ENCODE results near the gene NEMP2. TPM values are rescaled to one million over a fixed set of nuclear protein-coding genes. Genes with fewer than 3 reads are reported as not detected.
A peak's percentile ranks its signal among the peaks of the same experiment; 100 is the strongest.

The NEMP2 gene
- total and polyA plus RNA-seq, 8 donors, result 8.1 to 22.8 (median 14.0) TPM

- H3K4me1 ChIP-seq, result no peaks in the 10 kb centered on the region
- H3K27me3 ChIP-seq, result no peaks in the 10 kb centered on the region
- no peaks in the 10 kb centered on the region for H3K9me3 ChIP-seq
- TF ChIP-seq CTCF (IDR thresholded peaks at IDR 0.05), result no peak
- H3K36me3 ChIP-seq, result no peaks in the 10 kb centered on the region
- H3K27ac ChIP-seq, result no peak overlapping the region
- no peak overlapping the region for H3K4me3 ChIP-seq
- DNase-seq, result no peak
- ATAC-seq, result no peak
- intact Hi-C loops (cut with DNase I), result no loop called here
Measured at GRCh38 chr2:190460487-190460886, 74.0 kb downstream of the NEMP2 start.

GRCh38 chr2:190459881-190460280 lies 74.6 kb downstream of the NEMP2 start:
- Histone ChIP-seq H3K4me3 (no peak overlapping the region), H3K36me3 (no peaks in the 10 kb centered on the region), H3K4me1 (no peaks in the 10 kb centered on the region), H3K27me3 (no peaks in the 10 kb centered on the region), H3K9me3 (no peaks in the 10 kb centered on the region), H3K27ac (peak overlapping the region in 1 of 2 donors; percentile 14)
- ATAC-seq (no peak), DNase-seq (no peak)
- intact Hi-C loops (cut with DNase I), result no loop called here
- TF ChIP-seq CTCF (IDR thresholded peaks at IDR 0.05), result no peak

- intact Hi-C loops (cut with DNase I), result no loop called here
- H3K27ac ChIP-seq, result peak overlapping the region in 1 of 2 donors; percentile 14
- ATAC-seq, result no peak
Measured at GRCh38 chr2:190458352-190459107, 76.0 kb downstream of the NEMP2 start.

GRCh38 chr2:190457256-190457655 lies 77.3 kb downstream of the NEMP2 start:
- Histone ChIP-seq H3K27ac (no peak overlapping the region), H3K4me3 (no peak overlapping the region), H3K27me3 (no peaks in the 10 kb centered on the region), H3K9me3 (no peaks in the 10 kb centered on the region), H3K4me1 (no peaks in the 10 kb centered on the region), H3K36me3 (peaks cover 0 to 5% of the 10 kb centered on the region in 2 donors)
- no peak for DNase-seq
- ATAC-seq, result no peak
- intact Hi-C loops (cut with DNase I), result no loop called here
- TF ChIP-seq CTCF (IDR thresholded peaks at IDR 0.05), result no peak

More at GRCh38 chr2:190458352-190459107, 76.0 kb downstream of the NEMP2 start:
- TF ChIP-seq CTCF (IDR thresholded peaks at IDR 0.05), result no peak
- Histone ChIP-seq H3K9me3 (no peaks in the 10 kb centered on the region), H3K4me1 (no peaks in the 10 kb centered on the region), H3K36me3 (peaks cover 0 to 5% of the 10 kb centered on the region in 2 donors), H3K4me3 (no peak overlapping the region), H3K27me3 (no peaks in the 10 kb centered on the region)
- DNase-seq, result no peak

- no peaks in the 10 kb centered on the region for H3K9me3 ChIP-seq
- no peak for ATAC-seq
- intact Hi-C loops (cut with DNase I), result no loop called here
- TF ChIP-seq CTCF (IDR thresholded peaks at IDR 0.05), result no peak
- H3K4me1 ChIP-seq, result peaks cover 0 to under 1% of the 10 kb centered on the region in 2 donors
- no peak overlapping the region for H3K27ac ChIP-seq
- no peaks in the 10 kb centered on the region for H3K27me3 ChIP-seq
- DNase-seq, result no peak
- no peak overlapping the region for H3K4me3 ChIP-seq
- H3K36me3 ChIP-seq, result peaks cover 0 to 5% of the 10 kb centered on the region in 2 donors
Measured at GRCh38 chr2:190456833-190457232, 77.7 kb downstream of the NEMP2 start.

Data from left lung (tissue), 10 donors.